ENCODE results near the gene UBR4. TPM values are rescaled to one million over a fixed set of nuclear protein-coding genes. Genes with fewer than 3 reads are reported as not detected.

UBR4 gene
- total and polyA plus RNA-seq, 2 of the 8 experiments (the other 6 are each of a cell fraction or from before 2014, with no cell fraction given), result 139 to 152 TPM

GRCh38 chr1:19079541-19080472 lies 130.3 kb downstream of the UBR4 start (continued):
- no peak for TF ChIP-seq ATF3 (IDR thresholded peaks at IDR 0.05; ENCODE audit: insufficient read depth, low read depth, low read length)
- TF ChIP-seq EP300 (IDR thresholded peaks at IDR 0.05; ENCODE audit: borderline replicate concordance in 1 of 2, low read depth in 2 of 2, low read length in 2 of 2), result no peak
- no peak for TF ChIP-seq TEAD4 (IDR thresholded peaks at IDR 0.05; ENCODE audit: low read depth, low read length)
- TF ChIP-seq SAP30 (IDR thresholded peaks at IDR 0.05; ENCODE audit: insufficient read depth, insufficient replicate concordance, low read length), result no peak
- TF ChIP-seq RXRA (IDR thresholded peaks at IDR 0.05; ENCODE audit: insufficient read depth, low read depth, low read length), result no peak
- no peak for TF ChIP-seq CTCF (IDR thresholded peaks at IDR 0.05; ENCODE audit: control extremely low read depth in 1 of 3, insufficient read depth in 1 of 3, low read depth in 1 of 3, low read length in 3 of 3)
- TF ChIP-seq ZNF274 (IDR thresholded peaks at IDR 0.05; ENCODE audit: borderline replicate concordance, extremely low read depth, low read length), result no peak
- TF ChIP-seq BRCA1 (IDR thresholded peaks at IDR 0.05; ENCODE audit: low read depth, low read length), result no peak
- no peak for TF ChIP-seq E2F6 (IDR thresholded peaks at IDR 0.05)
